GM23338 (cell line): Measurements from ENCODE around the gene F3. TPM values are rescaled to one million over a fixed set of nuclear protein-coding genes. Genes with fewer than 3 reads are reported as not detected.

Experiments used
- ATAC-seq: fragments of 200-7000 bp; cut with Tn5 transposase; 3 replicates; pipeline ENCODE4 v1.9.1; 2020
- DNase-seq: peaks from one replicate; pipeline ENCODE4 v3.0.0-alpha.2; 2015; ENCODE audit warnings: low spot score
- H2AFZ ChIP-seq: fragments of 200-600 bp; sonication (generic); 2 replicates; pipeline ENCODE4 v1.8.0; 2016; ENCODE audit warnings: antibody characterized with exemption, mild to moderate bottlenecking, moderate library complexity
- H3F3A ChIP-seq: fragments of 200-600 bp; sonication (generic); replicated peaks from 2 replicates; pipeline ENCODE4 v1.8.0; 2017; ENCODE audit warnings: antibody characterized with exemption, mixed run types, low read depth
- H3K27ac ChIP-seq: fragments of 200-600 bp; sonication (generic); 2 replicates; pipeline ENCODE4 v1.6.1; 2016; ENCODE audit warnings: low read depth
- H3K27me3 ChIP-seq: fragments of 200-600 bp; sonication (generic); 2 replicates; pipeline ENCODE4 v1.8.0; 2016; ENCODE audit warnings: mild to moderate bottlenecking, mixed run types, moderate library complexity; ENCODE audit not compliant: insufficient read depth
- H3K36me3 ChIP-seq: fragments of 200-600 bp; sonication (generic); 2 replicates; pipeline ENCODE4 v1.8.0; 2016; ENCODE audit warnings: mild to moderate bottlenecking; ENCODE audit not compliant: insufficient read depth
- H3K4me1 ChIP-seq: fragments of 200-600 bp; sonication (generic); 2 replicates; pipeline ENCODE4 v1.8.0; 2016; ENCODE audit warnings: mild to moderate bottlenecking, moderate library complexity; ENCODE audit not compliant: insufficient read depth
- H3K4me2 ChIP-seq: fragments of 200-600 bp; sonication (generic); 2 replicates; pipeline ENCODE4 v1.7.1; 2017; ENCODE audit warnings: mixed run types
- H3K4me3 ChIP-seq: fragments of 200-600 bp; sonication (generic); 2 replicates; pipeline ENCODE4 v1.6.1; 2016; ENCODE audit warnings: mixed run types
- H3K79me2 ChIP-seq: fragments of 200-600 bp; sonication (generic); replicated peaks from 2 replicates; pipeline ENCODE4 v1.8.0; 2017; ENCODE audit warnings: mild to moderate bottlenecking; ENCODE audit not compliant: insufficient read depth
- H3K9me2 ChIP-seq: fragments of 200-600 bp; sonication (generic); 2 replicates; pipeline ENCODE4 v1.8.0; 2017; ENCODE audit not compliant: insufficient read depth
- H4K20me1 ChIP-seq: fragments of 200-600 bp; sonication (generic); replicated peaks from 2 replicates; pipeline ENCODE4 v1.8.0; 2017; ENCODE audit warnings: mild to moderate bottlenecking; ENCODE audit not compliant: insufficient read depth
- H3K27ac Mint-ChIP-seq: 2 replicates; pipeline ENCODE4 v1.8.0; 2020; ENCODE audit warnings: inconsistent platforms, mild to moderate bottlenecking, moderate library complexity, mixed read lengths
- H3K27me3 Mint-ChIP-seq: 3 replicates; pipeline ENCODE4 v1.8.0; 2022; ENCODE audit warnings: low read depth, mild to moderate bottlenecking, moderate library complexity, mixed read lengths, inconsistent platforms; ENCODE audit not compliant: insufficient read depth, poor library complexity
- H3K36me3 Mint-ChIP-seq: 3 replicates; pipeline ENCODE4 v1.8.0; 2021; ENCODE audit warnings: low read depth, mild to moderate bottlenecking, inconsistent platforms, moderate library complexity, mixed read lengths
- H3K4me1 Mint-ChIP-seq: 3 replicates; pipeline ENCODE4 v1.8.0; 2020; ENCODE audit warnings: mild to moderate bottlenecking, inconsistent platforms, mixed read lengths
- H3K4me3 Mint-ChIP-seq: 3 replicates; pipeline ENCODE4 v1.8.0; 2021; ENCODE audit warnings: moderate library complexity, mild to moderate bottlenecking, inconsistent platforms, mixed read lengths
- H3K9me3 Mint-ChIP-seq: 3 replicates; pipeline ENCODE4 v1.8.0; 2020; ENCODE audit warnings: moderate library complexity, mild to moderate bottlenecking, inconsistent platforms, mixed read lengths
- CREB1 ChIP-seq: fragments of 250-450 bp; sonication (Bioruptor Pico); IDR thresholded peaks from 2 replicates; pipeline ENCODE4 v1.5.0; 2020; ENCODE audit warnings: low read depth, mild to moderate bottlenecking, moderate library complexity
- CTCF ChIP-seq, 2 experiments: fragments of 200-600 bp in 1 of 2; sonication (generic) in 1 of 2; conservative IDR thresholded peaks; 2 replicates each; pipeline versions ENCODE4 v1.5.1 to v1.6.1; 2016 to 2017; ENCODE audit warnings: antibody characterized with exemption in 2 of 2, low read depth in 2 of 2, mild to moderate bottlenecking in 2 of 2, moderate library complexity in 1 of 2
- ETS1 ChIP-seq: IDR thresholded peaks from 2 replicates; pipeline ENCODE4 v1.6.1; 2016; ENCODE audit warnings: antibody characterized with exemption
- EZH2 ChIP-seq: fragments of 200-600 bp; sonication (generic); IDR thresholded peaks from one replicate; pipeline ENCODE4 v1.8.0; 2017; ENCODE audit warnings: antibody characterized with exemption, mild to moderate bottlenecking, low read depth; ENCODE audit not compliant: unreplicated experiment
- EZH2phosphoT487 ChIP-seq: fragments of 200-600 bp; sonication (generic); IDR thresholded peaks from one replicate; pipeline ENCODE4 v1.8.1; 2018; ENCODE audit warnings: antibody characterized with exemption; ENCODE audit not compliant: unreplicated experiment
- JUNB ChIP-seq: IDR thresholded peaks from one replicate; pipeline ENCODE4 v1.6.1; 2016; ENCODE audit warnings: antibody characterized with exemption; ENCODE audit not compliant: unreplicated experiment
- NANOG ChIP-seq: IDR thresholded peaks from 2 replicates; pipeline ENCODE4 v1.6.1; 2016; ENCODE audit warnings: antibody characterized with exemption, borderline replicate concordance
- POLR2AphosphoS5 ChIP-seq: IDR thresholded peaks from 2 replicates; pipeline ENCODE4 v1.6.1; 2016; ENCODE audit warnings: antibody characterized with exemption, low read depth
- STAT1 ChIP-seq: IDR thresholded peaks from one replicate; pipeline ENCODE4 v1.6.1; 2016; ENCODE audit warnings: antibody characterized with exemption; ENCODE audit not compliant: unreplicated experiment
- ZNF114 ChIP-seq: fragments of 250-450 bp; sonication (Bioruptor Pico); IDR thresholded peaks from 2 replicates; pipeline ENCODE4 v1.5.0; 2020; ENCODE audit warnings: mild to moderate bottlenecking, moderate library complexity
- ZNF331 ChIP-seq: fragments of 250-450 bp; sonication (Bioruptor Pico); IDR thresholded peaks from 2 replicates; pipeline ENCODE4 v1.5.0; 2020; ENCODE audit warnings: low read depth, mild to moderate bottlenecking, moderate library complexity
- polyA plus RNA-seq: library from polyadenylated mRNA; unstranded; fragments of >200 nt; fragmentation: Nextera tagmentation; extraction: Ambion mirVana; gene quantifications from 2 replicates; pipeline ENCODE4 v1.2.1, GENCODE V29; 2016
- total RNA-seq: library from RNA; depleted of rRNA; stranded (reverse); fragments of >200 nt; shearing (Covaris generic); gene quantifications from 2 replicates; pipeline ENCODE4 v1.2.3, GENCODE V29; 2014
- TF ChIP-seq, protein P1 (sequence below): IDR thresholded peaks from one replicate; pipeline ENCODE4 v1.6.1; 2018; ENCODE audit warnings: antibody characterized with exemption; ENCODE audit not compliant: unreplicated experiment
- TF ChIP-seq, protein P2 (sequence below): fragments of 250-450 bp; sonication (Bioruptor Pico); IDR thresholded peaks from 2 replicates; pipeline ENCODE4 v1.5.0; 2020; ENCODE audit warnings: mild to moderate bottlenecking, moderate library complexity

The F3 gene
- total and polyA plus RNA-seq, 2 experiments from 2014 or later: 6.9 to 9.7 TPM

- no peak overlapping the region for H3K27ac ChIP-seq
- H3K79me2 ChIP-seq: peaks cover 25% of the 10 kb centered on the region
- Mint-ChIP-seq H3K36me3 (peaks cover 5% of the 10 kb centered on the region; the same call in 1 of the 3 replicates), H3K9me3 (no peaks in the 10 kb centered on the region), H3K27ac (no peak overlapping the region), H3K4me1 (peaks cover 36% of the 10 kb centered on the region), H3K4me3 (peak overlapping the region; percentile 83), H3K27me3 (peaks cover 21% of the 10 kb centered on the region)
- no peaks in the 10 kb centered on the region for H4K20me1 ChIP-seq
- ATAC-seq (no peak), DNase-seq (no peak)
- H2AFZ ChIP-seq: no peak overlapping the region
- TF ChIP-seq EZH2 (no peak), NANOG (no peak), ETS1 (no peak), ZNF114 (CRISPR knock-in tag) (no peak), CREB1 (CRISPR knock-in tag) (no peak), CTCF (conservative IDR thresholded peaks at IDR 0.05; ENCODE audit: low read depth in 2 of 2) (no peak), STAT1 (no peak), EZH2phosphoT487 (no peak), POLR2AphosphoS5 (no peak), ZNF331 (CRISPR knock-in tag) (no peak), JUNB (no peak)
- TF ChIP-seq, protein P1, sequence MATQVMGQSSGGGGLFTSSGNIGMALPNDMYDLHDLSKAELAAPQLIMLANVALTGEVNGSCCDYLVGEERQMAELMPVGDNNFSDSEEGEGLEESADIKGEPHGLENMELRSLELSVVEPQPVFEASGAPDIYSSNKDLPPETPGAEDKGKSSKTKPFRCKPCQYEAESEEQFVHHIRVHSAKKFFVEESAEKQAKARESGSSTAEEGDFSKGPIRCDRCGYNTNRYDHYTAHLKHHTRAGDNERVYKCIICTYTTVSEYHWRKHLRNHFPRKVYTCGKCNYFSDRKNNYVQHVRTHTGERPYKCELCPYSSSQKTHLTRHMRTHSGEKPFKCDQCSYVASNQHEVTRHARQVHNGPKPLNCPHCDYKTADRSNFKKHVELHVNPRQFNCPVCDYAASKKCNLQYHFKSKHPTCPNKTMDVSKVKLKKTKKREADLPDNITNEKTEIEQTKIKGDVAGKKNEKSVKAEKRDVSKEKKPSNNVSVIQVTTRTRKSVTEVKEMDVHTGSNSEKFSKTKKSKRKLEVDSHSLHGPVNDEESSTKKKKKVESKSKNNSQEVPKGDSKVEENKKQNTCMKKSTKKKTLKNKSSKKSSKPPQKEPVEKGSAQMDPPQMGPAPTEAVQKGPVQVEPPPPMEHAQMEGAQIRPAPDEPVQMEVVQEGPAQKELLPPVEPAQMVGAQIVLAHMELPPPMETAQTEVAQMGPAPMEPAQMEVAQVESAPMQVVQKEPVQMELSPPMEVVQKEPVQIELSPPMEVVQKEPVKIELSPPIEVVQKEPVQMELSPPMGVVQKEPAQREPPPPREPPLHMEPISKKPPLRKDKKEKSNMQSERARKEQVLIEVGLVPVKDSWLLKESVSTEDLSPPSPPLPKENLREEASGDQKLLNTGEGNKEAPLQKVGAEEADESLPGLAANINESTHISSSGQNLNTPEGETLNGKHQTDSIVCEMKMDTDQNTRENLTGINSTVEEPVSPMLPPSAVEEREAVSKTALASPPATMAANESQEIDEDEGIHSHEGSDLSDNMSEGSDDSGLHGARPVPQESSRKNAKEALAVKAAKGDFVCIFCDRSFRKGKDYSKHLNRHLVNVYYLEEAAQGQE: no peak
- TF ChIP-seq, protein P2, sequence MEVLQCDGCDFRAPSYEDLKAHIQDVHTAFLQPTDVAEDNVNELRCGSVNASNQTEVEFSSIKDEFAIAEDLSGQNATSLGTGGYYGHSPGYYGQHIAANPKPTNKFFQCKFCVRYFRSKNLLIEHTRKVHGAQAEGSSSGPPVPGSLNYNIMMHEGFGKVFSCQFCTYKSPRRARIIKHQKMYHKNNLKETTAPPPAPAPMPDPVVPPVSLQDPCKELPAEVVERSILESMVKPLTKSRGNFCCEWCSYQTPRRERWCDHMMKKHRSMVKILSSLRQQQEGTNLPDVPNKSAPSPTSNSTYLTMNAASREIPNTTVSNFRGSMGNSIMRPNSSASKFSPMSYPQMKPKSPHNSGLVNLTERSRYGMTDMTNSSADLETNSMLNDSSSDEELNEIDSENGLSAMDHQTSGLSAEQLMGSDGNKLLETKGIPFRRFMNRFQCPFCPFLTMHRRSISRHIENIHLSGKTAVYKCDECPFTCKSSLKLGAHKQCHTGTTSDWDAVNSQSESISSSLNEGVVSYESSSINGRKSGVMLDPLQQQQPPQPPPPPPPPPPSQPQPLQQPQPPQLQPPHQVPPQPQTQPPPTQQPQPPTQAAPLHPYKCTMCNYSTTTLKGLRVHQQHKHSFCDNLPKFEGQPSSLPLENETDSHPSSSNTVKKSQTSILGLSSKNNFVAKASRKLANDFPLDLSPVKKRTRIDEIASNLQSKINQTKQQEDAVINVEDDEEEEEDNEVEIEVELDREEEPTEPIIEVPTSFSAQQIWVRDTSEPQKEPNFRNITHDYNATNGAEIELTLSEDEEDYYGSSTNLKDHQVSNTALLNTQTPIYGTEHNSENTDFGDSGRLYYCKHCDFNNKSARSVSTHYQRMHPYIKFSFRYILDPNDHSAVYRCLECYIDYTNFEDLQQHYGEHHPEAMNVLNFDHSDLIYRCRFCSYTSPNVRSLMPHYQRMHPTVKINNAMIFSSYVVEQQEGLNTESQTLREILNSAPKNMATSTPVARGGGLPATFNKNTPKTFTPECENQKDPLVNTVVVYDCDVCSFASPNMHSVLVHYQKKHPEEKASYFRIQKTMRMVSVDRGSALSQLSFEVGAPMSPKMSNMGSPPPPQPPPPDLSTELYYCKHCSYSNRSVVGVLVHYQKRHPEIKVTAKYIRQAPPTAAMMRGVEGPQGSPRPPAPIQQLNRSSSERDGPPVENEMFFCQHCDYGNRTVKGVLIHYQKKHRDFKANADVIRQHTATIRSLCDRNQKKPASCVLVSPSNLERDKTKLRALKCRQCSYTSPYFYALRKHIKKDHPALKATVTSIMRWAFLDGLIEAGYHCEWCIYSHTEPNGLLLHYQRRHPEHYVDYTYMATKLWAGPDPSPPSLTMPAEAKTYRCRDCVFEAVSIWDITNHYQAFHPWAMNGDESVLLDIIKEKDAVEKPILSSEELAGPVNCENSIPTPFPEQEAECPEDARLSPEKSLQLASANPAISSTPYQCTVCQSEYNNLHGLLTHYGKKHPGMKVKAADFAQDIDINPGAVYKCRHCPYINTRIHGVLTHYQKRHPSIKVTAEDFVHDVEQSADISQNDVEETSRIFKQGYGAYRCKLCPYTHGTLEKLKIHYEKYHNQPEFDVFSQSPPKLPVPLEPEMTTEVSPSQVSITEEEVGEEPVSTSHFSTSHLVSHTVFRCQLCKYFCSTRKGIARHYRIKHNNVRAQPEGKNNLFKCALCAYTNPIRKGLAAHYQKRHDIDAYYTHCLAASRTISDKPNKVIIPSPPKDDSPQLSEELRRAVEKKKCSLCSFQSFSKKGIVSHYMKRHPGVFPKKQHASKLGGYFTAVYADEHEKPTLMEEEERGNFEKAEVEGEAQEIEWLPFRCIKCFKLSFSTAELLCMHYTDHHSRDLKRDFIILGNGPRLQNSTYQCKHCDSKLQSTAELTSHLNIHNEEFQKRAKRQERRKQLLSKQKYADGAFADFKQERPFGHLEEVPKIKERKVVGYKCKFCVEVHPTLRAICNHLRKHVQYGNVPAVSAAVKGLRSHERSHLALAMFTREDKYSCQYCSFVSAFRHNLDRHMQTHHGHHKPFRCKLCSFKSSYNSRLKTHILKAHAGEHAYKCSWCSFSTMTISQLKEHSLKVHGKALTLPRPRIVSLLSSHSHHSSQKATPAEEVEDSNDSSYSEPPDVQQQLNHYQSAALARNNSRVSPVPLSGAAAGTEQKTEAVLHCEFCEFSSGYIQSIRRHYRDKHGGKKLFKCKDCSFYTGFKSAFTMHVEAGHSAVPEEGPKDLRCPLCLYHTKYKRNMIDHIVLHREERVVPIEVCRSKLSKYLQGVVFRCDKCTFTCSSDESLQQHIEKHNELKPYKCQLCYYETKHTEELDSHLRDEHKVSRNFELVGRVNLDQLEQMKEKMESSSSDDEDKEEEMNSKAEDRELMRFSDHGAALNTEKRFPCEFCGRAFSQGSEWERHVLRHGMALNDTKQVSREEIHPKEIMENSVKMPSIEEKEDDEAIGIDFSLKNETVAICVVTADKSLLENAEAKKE (CRISPR knock-in tag): no peak
- peak overlapping the region; percentile 91; the same call in 1 of the 2 replicates for H3K4me3 ChIP-seq
- no peaks in the 10 kb centered on the region for H3K9me2 ChIP-seq
- no peaks in the 10 kb centered on the region for H3K36me3 ChIP-seq
- peaks cover 8% of the 10 kb centered on the region; the same call in 1 of the 2 replicates for H3F3A ChIP-seq
- H3K4me1 ChIP-seq: peaks cover 32% of the 10 kb centered on the region
- peaks cover 36% of the 10 kb centered on the region for H3K27me3 ChIP-seq
- H3K4me2 ChIP-seq: peak overlapping the region; percentile 98
These were observed 1.4 kb upstream of the F3 start for GRCh38 chr1:94543001-94543400.
